Inflammatory macrophage (primary cell): ENCODE measurements around the gene FRS3.

ENCODE experiments used
- DNase-seq, 2 donors: peaks; one replicate each; pipeline ENCODE4 v3.0.0-alpha.2; 2020 to 2022

FRS3 gene

DNA sequence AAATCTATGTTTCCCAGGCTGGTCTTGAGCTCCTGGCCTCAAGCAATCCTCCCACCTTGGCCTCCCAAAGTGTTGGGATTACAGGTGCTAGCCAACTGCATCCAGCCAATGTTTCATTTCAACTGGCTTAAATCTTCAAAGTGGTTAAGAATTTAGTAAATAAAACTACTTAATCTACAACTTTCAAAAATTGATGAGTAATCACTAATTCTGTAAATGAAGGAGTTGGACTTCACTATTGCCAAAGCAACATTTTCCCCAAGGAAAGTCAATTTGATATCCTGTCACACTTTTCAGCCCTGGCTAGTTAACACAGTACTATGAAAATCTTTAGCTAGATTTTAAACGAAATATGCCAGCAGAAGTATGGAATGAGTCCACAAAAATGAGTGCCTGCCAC is 11.6 kb upstream of the FRS3 start:
- no peak for DNase-seq

DNA sequence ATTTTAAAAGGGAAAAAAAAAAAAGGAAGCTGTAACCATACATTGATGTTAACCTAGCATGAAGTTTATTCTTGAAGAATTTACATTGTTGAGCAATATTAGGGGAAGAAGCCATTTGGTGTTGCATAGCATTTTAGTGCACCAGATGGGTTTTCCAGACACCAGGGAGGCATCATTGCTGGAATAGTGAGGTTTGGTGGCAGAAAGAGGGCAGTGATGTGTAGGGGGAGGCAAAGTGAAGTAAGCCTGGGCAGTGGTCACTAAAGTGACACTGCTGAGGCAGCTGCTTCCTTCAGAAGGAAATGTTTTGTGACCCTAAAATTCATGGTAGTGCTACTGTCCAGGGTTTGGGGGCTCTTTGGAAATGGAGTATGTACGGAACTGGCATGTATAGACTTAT is 10.3 kb upstream of the FRS3 start:
- DNase-seq, result peak; percentile 20 to 51

DNA sequence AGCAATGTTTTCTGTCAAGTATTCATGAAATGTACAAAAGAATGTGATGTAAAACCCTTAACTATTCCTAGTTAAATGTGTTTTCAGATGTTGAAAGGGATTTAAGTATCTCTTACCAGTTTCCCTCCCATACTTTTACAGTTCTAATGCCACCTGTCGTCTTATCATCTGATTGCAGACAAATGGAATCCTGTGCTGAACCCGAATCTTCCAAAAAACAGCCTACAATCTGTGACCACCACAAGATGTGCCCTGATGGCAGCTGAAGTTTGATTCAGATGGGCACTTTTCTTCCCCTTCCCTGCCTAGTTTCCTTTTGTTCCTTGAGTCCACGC is 9.7 kb upstream of the FRS3 start:
- no peak for DNase-seq

DNA sequence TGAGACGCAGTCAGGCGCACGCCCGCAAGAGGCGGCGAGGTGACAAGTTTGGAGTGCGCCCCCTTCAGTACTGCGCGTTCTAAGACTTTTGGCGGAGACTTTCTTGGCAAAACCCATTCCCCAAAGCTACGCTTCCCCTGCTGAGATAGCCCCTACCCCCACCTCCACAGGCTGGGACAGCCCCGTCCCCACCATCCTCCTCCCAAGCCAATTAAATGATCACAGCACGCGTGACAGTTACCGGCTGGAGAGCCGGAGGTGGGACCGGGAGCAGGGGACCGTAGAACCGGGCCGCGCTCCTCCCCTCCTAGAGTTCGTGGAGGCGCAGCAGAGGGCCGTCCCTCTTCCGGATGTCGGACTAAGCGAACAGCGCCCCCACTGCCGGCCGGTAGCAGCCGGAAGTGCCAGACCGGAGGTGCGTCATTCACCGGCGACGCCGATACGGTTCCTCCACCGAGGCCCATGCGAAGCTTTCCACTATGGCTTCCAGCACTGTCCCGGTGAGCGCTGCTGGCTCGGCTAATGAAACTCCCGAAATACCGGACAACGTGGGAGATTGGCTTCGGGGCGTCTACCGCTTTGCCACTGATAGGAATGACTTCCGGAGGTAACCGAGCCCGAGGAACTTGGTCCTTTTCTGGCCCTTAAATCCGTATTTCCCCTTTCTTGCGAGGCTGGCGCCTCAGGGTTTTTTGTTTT is 7.7 kb upstream of the FRS3 start, which contains the start of gene TOMM6:
Gene TOMM6 (plus strand): TSS at position 476 of the 699 bp plus-strand sequence. CDS start 4 bp downstream, at position 480.
- peak; percentile 96 for DNase-seq

DNA sequence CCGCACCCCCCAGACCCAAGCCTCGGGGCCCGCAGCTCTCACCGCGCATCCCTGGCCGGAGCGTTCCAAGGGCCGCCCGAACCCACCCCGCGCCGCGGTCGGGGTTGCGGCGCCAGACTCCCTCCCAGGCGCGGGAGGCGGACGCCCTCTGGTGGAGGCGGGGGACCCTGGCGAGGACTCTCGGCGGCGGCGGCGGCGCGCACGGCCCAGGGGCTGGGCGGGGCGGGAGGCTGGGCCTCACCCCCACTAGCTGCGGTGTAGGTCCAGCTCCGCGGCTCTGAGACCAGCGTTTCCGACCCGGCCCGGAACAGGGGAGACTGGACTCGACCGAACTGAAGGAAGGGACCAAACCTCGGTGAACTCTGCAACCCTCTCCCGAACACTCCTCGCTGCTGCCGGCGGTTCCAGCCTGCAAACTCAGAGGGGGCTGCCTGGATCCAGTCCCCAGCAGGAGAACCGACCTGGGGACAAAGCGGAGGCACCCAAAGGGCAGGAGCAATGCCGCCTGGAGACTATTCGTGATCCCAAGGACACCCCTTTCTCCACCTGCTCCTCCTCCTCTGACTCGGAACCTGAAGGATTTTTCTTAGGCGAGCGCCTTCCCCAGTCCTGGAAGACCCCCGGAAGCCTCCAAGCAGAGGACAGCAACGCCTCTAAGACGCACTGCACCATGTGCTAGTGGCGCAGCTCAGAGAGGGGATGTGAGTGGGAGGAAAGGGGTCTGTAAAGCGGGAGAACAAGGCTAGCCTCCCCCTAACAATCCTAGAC is 6.9 kb upstream of the FRS3 start:
- peak; percentile 78 to 87 for DNase-seq

DNA sequence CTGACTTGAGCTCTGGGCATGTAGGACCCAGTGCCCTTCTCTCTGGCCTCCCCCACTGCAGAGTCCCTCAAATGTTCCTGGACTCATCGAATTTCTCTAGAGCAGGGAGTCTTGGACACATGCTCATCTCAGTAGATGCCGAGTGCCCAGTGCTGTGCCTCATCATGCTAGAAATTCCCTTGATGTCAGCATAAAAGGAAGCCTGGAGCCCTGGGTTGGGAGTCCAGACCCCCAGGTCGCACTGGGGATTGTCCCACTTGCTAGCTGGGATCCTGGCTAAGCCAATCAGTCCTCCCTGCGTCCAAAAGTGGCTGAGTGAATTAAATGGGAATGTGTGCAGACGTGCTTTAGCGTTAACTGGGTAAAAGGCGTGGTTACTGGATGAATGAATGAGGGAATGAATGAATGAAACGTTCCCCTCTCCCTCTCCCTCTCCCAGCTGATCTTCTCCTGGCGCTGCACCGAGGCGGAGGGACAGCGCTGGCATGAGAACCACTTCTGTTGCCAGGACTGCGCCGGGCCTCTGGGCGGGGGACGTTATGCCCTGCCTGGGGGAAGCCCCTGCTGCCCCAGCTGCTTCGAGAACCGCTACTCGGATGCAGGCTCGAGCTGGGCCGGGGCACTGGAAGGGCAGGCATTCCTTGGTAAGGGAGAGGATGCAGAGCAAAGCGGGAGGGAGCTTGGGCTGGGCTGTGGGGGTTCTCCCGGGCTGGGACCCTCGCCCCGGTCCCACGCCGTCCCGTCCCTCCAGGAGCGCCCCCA is 6.2 kb upstream of the FRS3 start:
- no peak for DNase-seq

DNA sequence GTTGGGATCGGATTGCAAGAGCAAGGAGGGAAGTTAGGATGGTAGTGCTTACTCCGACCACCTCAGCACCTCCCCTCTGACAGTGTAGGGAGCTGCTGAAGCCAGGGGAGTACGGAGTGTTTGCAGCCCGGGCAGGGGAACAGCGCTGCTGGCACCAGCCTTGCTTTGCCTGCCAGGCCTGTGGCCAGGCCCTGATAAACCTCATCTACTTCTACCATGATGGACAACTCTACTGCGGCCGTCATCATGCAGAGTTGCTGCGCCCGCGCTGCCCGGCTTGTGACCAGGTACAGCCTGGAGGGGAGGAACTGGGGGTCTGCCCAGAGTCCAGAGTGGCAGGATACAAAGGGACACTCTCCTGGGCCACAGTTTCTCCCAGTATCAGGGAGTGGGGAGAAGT is 5.6 kb upstream of the FRS3 start:
- no peak for DNase-seq

DNA sequence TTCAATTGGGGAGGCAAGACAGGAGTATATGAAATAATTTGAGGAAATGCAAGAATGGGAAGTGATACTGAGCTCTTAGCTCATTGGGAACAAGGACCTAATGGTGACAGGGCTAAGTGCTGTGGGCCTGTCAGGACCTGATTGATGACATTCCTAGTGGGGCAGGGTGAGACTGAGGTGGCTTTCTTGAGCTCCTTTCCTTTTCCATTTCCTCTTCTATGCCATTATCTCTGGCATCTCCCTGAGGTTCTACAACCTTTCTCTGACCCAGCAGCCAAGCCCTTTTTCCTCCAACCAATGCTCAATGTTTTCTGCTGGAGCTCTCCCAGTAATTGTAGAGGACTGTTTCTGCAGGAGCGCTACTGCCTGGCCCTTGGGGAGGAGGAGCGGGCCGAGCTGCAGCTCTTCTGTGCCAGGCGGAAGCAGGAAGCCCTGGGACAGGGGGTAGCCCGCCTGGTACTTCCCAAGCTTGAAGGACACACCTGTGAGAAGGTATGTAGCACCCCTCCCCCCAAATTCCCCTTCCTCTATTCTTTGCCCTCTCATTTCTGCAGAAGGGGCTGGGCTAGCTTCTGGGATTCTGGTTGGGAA is 5.0 kb upstream of the FRS3 start:
- peak; percentile 79 to 81 for DNase-seq

DNA sequence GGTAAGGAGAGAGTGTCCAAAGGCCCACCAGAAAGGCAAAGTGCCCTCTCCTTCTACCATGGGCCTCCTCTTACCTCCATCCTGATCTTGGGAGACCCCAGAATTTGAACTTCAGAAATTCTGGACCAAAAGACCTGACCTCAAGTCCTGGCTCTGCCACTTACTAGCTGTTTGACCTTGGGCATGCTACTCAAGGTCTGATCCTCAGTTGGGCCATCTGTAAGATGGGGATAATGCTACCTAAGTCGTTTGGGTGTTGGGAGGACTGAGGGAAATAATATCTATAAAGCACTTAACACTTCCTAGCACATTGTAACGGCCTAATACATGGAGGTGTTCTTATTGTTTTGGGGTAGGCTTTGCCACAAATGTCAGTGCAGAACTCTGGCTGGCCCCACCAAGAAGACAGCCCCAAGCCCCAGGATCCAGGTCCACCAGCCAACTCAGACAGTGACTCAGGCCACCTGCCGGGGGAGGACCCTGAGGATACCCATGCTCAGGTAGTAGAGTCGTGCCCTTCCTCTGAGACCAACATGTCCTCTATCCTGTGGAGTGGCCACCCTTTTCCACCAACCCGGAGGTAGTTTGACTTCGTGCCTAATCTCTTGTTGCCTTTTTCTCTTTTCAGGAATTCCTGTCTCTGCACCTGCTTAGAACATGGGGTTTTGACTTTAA is 3.5 kb upstream of the FRS3 start:
- DNase-seq, result no peak

DNA sequence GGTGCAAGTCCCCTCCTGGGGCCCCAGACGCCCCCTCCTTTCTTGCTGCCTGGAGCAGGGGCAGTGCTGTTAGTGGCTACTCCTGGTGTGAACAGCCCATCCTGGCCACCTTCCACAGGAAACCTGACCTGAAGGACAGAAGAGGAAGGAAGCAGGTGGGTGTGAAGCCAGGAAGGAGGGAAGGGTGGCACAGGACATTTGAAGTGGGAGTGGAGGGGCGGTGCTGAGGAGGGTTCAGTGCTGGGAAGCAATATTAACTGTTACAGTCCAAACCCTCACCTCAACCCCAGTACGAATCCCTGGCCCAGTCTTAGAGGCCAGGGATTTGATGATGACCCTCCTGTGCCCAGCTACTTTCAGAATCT is 1.6 kb upstream of the FRS3 start:
- no peak for DNase-seq

DNA sequence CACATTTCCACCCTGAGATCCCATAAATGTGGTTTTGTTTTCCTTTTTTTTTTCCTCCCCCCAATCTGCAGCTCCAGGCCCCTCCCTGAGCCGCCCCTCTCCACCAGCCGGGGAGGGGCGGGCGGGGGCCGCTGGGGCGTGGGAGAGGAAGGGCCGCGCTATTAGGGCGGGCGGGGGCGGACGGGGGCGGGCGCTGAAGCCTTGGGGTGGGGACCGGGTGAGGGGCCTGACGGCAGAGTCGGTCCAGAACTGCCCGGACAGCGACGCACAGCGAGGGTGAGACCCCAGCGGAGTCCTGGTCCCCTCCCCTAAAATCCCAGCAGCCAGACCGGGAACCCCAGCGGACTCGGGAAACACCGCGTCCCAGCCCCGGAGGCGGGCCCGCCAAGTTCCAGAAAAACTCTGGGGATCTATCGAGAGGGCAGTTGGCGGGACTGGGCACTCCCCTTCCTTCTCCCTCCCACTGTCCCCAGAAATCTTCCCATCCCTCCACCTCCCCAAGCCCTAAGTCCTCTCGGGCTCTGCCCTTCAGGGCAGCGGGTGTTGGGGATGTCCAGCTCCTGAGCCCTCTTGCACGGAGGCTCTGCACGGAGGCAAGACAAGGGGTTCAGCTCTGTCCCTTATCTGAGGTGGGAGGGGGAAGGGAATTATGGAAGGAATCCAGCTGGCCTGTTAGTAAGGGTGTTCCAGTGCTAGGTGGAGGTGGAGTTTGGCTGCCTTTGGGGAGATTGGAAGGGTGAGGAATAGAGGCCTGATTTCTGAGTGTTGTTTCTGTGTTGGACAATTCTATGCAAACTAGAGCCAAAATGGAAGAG is 1.1 kb upstream of the FRS3 start, which contains the start of gene PRICKLE4:
Gene PRICKLE4 (plus strand): TSS at position 232 of the 815 bp plus-strand sequence. CDS start 2,692 bp downstream, outside the sequence.
- DNase-seq, result peak in 1 of 2 donors; percentile 26

DNA sequence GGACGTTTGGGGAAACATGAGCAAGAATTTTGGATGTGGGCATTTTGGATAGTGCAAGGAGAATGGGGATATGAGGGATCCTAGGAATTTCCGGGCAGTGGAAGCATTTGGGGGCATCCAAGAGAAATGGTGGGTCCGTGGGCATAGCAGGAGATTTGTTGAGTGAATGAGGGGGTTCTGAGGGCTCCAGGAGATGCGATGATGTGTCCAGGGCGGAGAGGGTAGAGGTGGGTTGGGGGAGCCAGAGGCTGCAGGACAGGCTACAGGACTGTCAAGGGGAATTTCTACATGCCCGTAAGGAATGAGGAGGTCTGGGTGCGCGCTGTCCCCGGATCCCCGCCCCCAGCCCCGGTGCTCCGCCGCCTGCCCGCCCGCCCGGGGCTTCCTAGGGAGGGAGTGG is 364 bp downstream of the FRS3 start:
- no peak for DNase-seq

DNA sequence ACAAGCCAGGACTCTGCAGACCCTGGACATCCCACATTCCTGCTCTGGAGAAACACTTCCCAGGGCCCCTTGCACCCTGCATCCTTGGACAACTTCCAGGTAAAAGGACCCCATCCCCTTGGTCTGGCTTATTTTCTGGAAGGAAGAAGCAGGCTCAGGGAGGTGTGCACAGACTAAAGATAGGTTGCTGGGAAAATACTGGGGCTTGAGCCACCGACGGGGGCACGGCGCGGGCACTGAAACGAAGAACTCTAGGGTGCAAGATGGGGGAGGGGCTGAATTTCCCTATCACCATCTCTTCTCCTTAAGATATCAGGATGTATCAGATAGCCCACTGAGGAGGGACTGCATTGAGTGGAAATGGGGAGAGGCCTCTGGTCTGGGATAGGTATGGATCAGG is 805 bp downstream of the FRS3 start:
- no peak for DNase-seq

DNA sequence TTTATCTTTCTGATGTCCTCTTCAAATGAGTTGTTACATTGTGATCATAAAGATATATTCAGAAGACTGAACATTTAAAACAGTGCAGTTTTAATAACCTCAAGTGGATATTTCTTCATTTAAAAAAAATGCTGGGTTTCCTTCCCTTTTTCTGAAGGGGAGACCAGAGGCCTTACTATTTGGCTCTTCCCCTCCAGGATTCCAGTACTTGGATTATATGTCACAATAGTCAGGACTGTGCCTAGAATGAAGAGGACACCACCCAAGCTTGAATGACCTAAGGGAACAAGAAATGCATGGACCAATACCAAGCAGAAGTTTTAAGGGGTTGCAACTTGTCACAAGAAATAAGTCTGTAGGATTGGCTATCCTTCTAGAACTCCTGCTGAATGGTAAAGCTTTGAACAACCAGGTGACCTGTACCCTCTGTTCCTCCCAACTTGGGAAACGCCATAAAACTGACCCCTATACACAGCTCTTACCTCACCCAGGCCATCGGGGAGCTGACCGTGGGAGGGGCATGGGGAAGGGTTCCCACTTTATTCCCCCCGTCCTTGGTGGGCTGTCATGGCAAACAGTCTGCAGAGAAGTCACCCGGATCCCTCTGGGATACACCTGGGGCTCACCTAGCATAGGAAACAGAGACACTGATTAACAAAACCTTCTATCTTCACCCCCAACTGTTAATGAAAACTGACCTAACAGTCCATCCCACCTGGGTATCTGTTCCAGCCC is 2.0 kb downstream of the FRS3 start:
- peak; percentile 77 to 93 for DNase-seq

DNA sequence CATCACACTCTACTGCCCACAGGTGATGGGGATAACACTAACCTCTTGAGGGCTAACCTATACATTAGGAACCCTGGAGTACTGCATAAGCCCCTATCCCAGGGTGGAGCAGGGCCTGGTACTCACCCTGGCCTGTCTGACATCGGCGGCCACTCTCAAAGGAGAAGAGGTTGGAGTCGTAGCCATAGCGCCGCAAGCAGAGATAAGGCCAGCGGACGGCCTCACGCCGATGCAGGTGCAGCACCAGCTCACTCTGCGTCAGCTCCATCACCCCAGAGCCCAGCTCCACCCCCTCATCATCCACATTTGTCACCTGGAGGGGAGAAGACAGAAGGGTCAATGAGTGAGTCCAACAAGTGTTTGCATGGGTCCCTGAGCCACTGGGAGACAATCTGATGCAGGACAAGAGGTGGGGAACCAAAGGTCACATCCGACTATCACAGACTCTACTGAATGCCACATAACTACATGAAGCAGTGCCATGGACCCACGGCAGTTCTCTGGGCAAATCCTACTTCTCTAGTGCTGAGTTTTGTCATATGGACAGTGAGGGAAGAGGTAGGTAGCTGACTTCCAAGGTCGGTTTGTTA is 4.3 kb downstream of the FRS3 start:
- no peak for DNase-seq

DNA sequence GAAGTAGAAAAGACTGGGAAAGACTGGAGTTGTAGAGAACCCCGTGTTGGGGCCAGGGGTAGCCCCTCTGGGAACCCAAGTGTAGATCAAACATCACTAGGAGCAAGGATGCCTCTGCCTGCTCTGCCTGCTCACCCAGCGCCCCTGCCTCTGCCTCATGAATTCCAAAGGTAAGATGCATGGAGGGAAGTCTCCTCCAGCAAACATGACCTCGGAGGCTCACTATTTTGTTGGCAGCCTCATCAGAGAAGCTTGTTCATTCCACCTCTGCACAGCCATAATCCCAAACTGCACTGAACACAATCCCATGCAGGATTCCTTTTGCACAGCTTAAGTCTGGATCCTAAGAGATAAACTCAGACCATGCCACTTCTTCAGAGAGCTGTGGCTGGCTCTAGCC is 4.9 kb downstream of the FRS3 start:
- no peak for DNase-seq

DNA sequence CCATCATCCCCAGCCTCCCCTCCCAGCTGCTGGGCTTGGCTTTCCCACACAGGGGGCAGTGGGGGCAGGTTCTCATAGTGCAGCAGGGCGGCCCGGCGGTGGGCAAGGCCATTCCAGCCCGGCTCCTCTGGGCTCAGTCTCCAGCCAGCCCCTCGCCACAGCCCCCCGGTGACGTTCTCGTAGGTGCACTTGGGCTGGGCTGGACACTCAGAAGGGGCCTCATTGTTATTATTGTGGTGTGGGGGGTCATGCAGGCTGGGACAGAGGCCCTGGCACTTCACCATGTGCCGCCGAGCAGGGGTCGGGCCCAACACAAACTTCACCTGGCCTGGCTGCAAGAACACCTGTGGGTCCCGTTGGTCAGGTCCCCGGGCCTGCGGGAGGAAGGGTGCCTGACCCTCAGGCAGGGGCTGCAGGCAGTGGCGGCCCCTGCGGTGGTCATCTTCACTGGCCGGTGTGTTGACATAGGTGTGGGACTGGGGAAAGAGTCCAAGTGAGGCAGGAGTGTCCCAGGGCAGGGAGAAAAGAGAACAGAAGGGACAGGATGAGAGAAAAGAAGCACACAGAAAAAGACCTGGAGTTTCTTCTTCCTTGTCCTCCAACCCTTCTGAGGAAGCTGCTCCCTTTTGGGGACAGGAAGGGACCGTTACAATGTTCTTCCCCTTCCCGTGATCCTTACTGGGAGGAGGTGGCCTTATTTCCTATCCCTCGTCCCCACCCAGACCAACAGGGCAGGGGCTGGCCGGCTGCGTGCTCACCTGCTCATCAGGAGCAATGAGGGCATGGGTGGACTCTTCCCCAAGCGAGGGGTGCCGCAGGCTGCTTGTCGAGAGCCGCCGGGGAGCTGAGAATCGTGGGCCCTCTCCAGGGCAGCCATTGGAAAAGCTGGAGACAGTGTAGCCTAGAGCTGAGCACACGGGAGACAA is 8.4 kb downstream of the FRS3 start:
- DNase-seq, result no peak

DNA sequence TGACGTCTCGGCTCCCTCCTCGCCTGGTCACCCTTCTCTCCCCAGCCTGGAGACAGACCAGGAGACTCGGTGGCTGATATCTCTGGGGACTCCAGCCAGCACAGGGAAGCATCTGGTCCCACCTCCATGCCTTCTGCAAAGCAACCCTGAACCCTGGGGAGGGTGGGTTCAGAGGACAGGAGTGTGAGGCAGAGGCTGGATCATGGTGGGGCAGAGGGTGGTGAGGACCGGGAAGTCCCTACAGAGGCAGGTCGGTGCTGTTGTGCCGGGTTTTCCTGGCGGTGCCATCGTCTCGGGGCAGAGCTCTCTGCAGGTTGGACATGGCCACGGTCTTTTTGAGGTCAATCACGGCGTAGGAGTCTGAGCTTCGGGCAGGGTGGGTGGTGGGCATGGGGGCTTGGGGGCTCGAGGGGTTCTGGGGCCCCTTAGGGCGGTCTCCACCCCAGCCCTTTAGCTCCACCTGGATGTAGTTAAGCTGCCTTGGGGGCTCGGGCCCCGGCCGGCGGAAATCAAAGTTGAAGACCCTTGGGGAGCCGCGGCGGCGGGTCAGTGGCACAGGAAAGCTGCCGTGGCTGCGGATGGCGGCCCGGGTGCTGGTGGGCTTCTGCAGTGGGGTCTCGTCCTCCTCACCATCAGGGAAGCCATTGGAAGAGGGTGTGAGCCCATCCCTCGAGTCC is 9.2 kb downstream of the FRS3 start:
- DNase-seq, result no peak

DNA sequence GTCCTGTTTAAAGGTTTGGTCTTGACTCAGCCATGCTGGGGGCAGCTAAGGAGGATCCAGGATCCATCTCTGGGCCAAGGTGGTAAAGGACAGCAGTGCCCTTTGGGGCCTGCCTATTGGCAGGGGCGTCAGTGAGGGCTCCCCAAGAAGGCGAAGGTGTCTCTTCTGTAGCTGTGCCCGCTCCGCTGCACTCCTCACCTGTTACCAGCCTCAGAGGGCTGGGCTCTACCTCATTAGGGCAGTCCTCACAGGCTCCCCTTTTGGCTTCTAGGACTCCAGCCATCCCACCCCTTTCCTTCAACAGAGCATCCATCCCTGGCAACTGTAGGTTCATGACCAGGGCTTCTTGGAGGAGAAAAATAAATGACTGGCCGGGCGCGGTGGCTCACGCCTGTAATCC is 10.3 kb downstream of the FRS3 start:
- DNase-seq, result no peak
